CD14-positive monocyte (primary cell): ENCODE measurements around the gene MACROD2. TPM values are rescaled to one million over a fixed set of nuclear protein-coding genes. Genes with fewer than 3 reads are reported as not detected.

ENCODE experiments used
- DNase-seq, 3 donors: peaks; one replicate each; pipeline ENCODE4 v3.0.0-alpha.2; 2011 to 2022
- H2AFZ ChIP-seq: 2 replicates; pipeline ENCODE4 v1.6.0; 2012; ENCODE audit warnings: mild to moderate bottlenecking, low read depth, low read length, inconsistent platforms; ENCODE audit not compliant: insufficient read depth, poor library complexity, severe bottlenecking
- H3K27ac ChIP-seq, 2 donors: 1 replicate in 1 of 2; 2 replicates in 1 of 2; pipeline ENCODE4 v1.5.1; 2012 to 2013; ENCODE audit warnings: low read length in 2 of 2, control low read depth in 1 of 2, inconsistent platforms in 1 of 2, low read depth in 1 of 2, mild to moderate bottlenecking in 1 of 2
- H3K27me3 ChIP-seq, 2 donors: one replicate each; pipeline versions ENCODE4 v1.6.0 to v1.6.1; 2011 to 2013; ENCODE audit warnings: low read length in 2 of 2; ENCODE audit not compliant: control insufficient read depth in 2 of 2, insufficient read depth in 2 of 2
- H3K36me3 ChIP-seq, 2 donors: replicated peaks in 1 of 2; 1 replicate in 1 of 2; 2 replicates in 1 of 2; pipeline versions ENCODE4 v1.5.1 to v1.6.1; 2012 to 2013; ENCODE audit warnings: low read length in 2 of 2, control low read depth in 1 of 2, inconsistent platforms in 1 of 2, mild to moderate bottlenecking in 1 of 2; ENCODE audit not compliant: insufficient read depth in 2 of 2, control insufficient read depth in 1 of 2
- H3K4me1 ChIP-seq, 2 donors: 1 replicate in 1 of 2; 2 replicates in 1 of 2; pipeline versions ENCODE4 v1.5.1 to v1.6.1; 2012 to 2013; ENCODE audit warnings: low read length in 2 of 2, control low read depth in 1 of 2, inconsistent platforms in 1 of 2, mild to moderate bottlenecking in 1 of 2, moderate library complexity in 1 of 2; ENCODE audit not compliant: insufficient read depth in 2 of 2, control insufficient read depth in 1 of 2
- H3K4me2 ChIP-seq: replicated peaks from 2 replicates; pipeline ENCODE3; 2012; ENCODE audit warnings: low read length, moderate library complexity, mild to moderate bottlenecking; ENCODE audit not compliant: poor library complexity, severe bottlenecking; ENCODE audit errors: extremely low read depth
- H3K4me3 ChIP-seq, 3 experiments: fragments of 200-600 bp in 1 of 3; sonication (generic) in 1 of 3; replicated peaks in 1 of 3; 1 replicate in 2 of 3; 2 replicates in 1 of 3; pipeline ENCODE4 v1.5.1; 2011 to 2013; ENCODE audit warnings: low read length in 3 of 3, mild to moderate bottlenecking in 3 of 3, control low read depth in 2 of 3, low read depth in 2 of 3, inconsistent platforms in 1 of 3, moderate library complexity in 1 of 3
- H3K79me2 ChIP-seq: 2 replicates; pipeline ENCODE4 v1.6.0; 2012; ENCODE audit warnings: mild to moderate bottlenecking, control low read depth, inconsistent platforms, low read length, moderate library complexity; ENCODE audit not compliant: insufficient read depth
- H3K9ac ChIP-seq: 2 replicates; pipeline ENCODE4 v1.6.0; 2017; ENCODE audit warnings: low read length, mild to moderate bottlenecking; ENCODE audit not compliant: insufficient read depth, poor library complexity, severe bottlenecking
- H3K9me3 ChIP-seq, 2 donors: replicated peaks in 1 of 2; 1 replicate in 1 of 2; 2 replicates in 1 of 2; pipeline versions ENCODE4 v1.5.1 to v1.6.1; 2012 to 2013; ENCODE audit warnings: low read length in 2 of 2, control low read depth in 1 of 2; ENCODE audit not compliant: control insufficient read depth in 1 of 2, insufficient read depth in 1 of 2
- H4K20me1 ChIP-seq: 2 replicates; pipeline ENCODE4 v1.6.0; 2012; ENCODE audit warnings: mild to moderate bottlenecking, low read length, control low read depth, moderate library complexity; ENCODE audit not compliant: insufficient read depth
- H3K27ac Mint-ChIP-seq, 7 donors: one replicate each; pipeline ENCODE4 v1.8.0; 2020; ENCODE audit warnings: mild to moderate bottlenecking in 7 of 7, mixed read lengths in 7 of 7, moderate library complexity in 6 of 7, inconsistent platforms in 2 of 7
- H3K27me3 Mint-ChIP-seq, 3 donors: one replicate each; pipeline ENCODE4 v1.8.0; 2021 to 2022; ENCODE audit warnings: low read depth in 3 of 3, mild to moderate bottlenecking in 3 of 3, mixed read lengths in 3 of 3, moderate library complexity in 3 of 3, inconsistent platforms in 1 of 3
- H3K36me3 Mint-ChIP-seq, 2 donors: one replicate each; pipeline ENCODE4 v1.8.0; 2020; ENCODE audit warnings: mixed read lengths in 2 of 2, inconsistent platforms in 1 of 2, mild to moderate bottlenecking in 1 of 2
- H3K4me1 Mint-ChIP-seq: one replicate; pipeline ENCODE4 v1.8.0; 2020; ENCODE audit warnings: mild to moderate bottlenecking, mixed read lengths
- H3K4me3 Mint-ChIP-seq, 2 donors: one replicate each; pipeline ENCODE4 v1.8.0; 2020; ENCODE audit warnings: mild to moderate bottlenecking in 2 of 2, mixed read lengths in 2 of 2, moderate library complexity in 1 of 2
- H3K9me3 Mint-ChIP-seq, 7 donors: one replicate each; pipeline ENCODE4 v1.8.0; 2020 to 2022; ENCODE audit warnings: mixed read lengths in 7 of 7, mild to moderate bottlenecking in 6 of 7, moderate library complexity in 6 of 7, inconsistent platforms in 2 of 7
- CTCF ChIP-seq: fragments of 200-600 bp; IDR thresholded peaks from one replicate; pipeline ENCODE4 v1.8.0; 2022; ENCODE audit warnings: antibody characterized with exemption, mild to moderate bottlenecking
- WGBS: methylation state at CpG from one replicate; pipeline ENCODE4 v1.1.5; 2013; ENCODE audit warnings: missing lambda C conversion rate; ENCODE audit not compliant: insufficient coverage; 5-methylcytosine and 5-hydroxymethylcytosine counted together
- intact Hi-C, 2 donors: fragments of 100-400 bp; cut with micrococcal nuclease; formaldehyde crosslinking; loops; one replicate each; pipeline versions ENCODE4 v1.15.0 to v1.15.1; 2023
- polyA plus RNA-seq, 3 donors: library from polyadenylated mRNA; depleted of rRNA in 1 of 3; unstranded in 2 of 3; stranded (reverse) in 1 of 3; fragments of 300-500 nt in 2 of 3; fragments of >200 nt in 1 of 3; fragmentation: Illumina TruSeq in 2 of 3; gene quantifications; 1 replicate in 2 of 3; 2 replicates in 1 of 3; pipeline ENCODE4 v1.2.3, GENCODE V29; 2012 to 2021

MACROD2 gene
- polyA plus RNA-seq, 3 donors, result 0.23 TPM; not detected in 2

DNA sequence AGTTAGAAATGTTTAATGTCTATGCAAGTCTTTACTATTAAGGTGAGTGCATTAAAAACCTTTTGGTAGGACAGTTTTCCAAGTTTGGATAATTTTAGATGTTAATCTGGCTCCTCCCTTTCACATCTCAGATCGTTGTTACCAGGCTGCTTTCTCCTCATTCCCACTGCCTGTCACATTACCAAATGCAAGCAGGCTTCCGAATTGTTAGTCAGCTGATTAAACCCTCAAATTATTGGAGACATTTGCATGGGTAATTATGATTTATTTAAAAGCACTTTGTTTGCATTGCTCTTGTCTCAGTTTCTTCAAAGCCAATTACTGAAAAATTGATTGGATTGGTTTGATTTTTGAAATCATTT, 1761.4 kb downstream of the MACROD2 start:
- no peaks in the 10 kb centered on the region for H3K4me1 Mint-ChIP-seq
- H3K9me3 ChIP-seq, result no peaks in the 10 kb centered on the region
- no peak overlapping the region for H3K4me3 ChIP-seq
- WGBS, result no CpG with 5 or more reads among the region's 2 CpGs
- TF ChIP-seq CTCF, result no peak
- no peaks in the 10 kb centered on the region for H3K4me1 ChIP-seq
- peaks cover 0 to 11% (median 4%) of the 10 kb centered on the region in 7 donors for H3K9me3 Mint-ChIP-seq
- no peak overlapping the region for H3K27ac ChIP-seq
- no peak overlapping the region for H2AFZ ChIP-seq
- no peaks in the 10 kb centered on the region for H3K27me3 Mint-ChIP-seq
- H4K20me1 ChIP-seq, result no peaks in the 10 kb centered on the region
- H3K79me2 ChIP-seq, result no peaks in the 10 kb centered on the region
- no peak overlapping the region for H3K4me3 Mint-ChIP-seq
- H3K4me2 ChIP-seq, result no peak overlapping the region
- no peak overlapping the region for H3K9ac ChIP-seq
- no peaks in the 10 kb centered on the region for H3K27me3 ChIP-seq
- no peak for DNase-seq
- intact Hi-C loops, result no loop called here
- no peak overlapping the region for H3K27ac Mint-ChIP-seq
- H3K36me3 ChIP-seq, result no peaks in the 10 kb centered on the region
- H3K36me3 Mint-ChIP-seq, result no peaks in the 10 kb centered on the region

DNA sequence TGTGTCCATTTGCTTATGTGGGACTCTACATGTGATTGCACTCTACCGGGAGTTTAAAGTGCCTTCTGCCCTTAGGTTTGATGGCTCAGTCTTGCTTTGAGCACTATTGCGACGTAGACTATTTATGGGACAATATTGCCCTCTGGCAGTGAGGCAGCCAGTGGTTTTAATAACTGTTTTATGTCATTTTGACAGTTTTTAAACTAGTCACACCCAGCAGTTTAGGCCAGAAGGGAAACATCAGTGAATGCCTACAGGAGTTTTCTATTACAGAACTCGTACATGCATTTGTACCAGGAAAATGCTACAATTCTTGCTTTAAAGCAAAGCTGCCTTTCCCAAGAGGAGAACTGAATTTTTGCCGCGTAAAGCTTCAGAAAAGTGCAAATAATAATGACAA, 1764.3 kb downstream of the MACROD2 start:
- Histone ChIP-seq H4K20me1 (no peaks in the 10 kb centered on the region), H3K36me3 (no peaks in the 10 kb centered on the region), H3K9ac (no peak overlapping the region), H2AFZ (no peak overlapping the region), H3K4me2 (no peak overlapping the region), H3K9me3 (no peaks in the 10 kb centered on the region), H3K79me2 (no peaks in the 10 kb centered on the region), H3K4me1 (no peaks in the 10 kb centered on the region), H3K4me3 (no peak overlapping the region), H3K27ac (no peak overlapping the region), H3K27me3 (no peaks in the 10 kb centered on the region)
- DNase-seq, result no peak
- Mint-ChIP-seq H3K4me1 (no peaks in the 10 kb centered on the region), H3K27ac (no peak overlapping the region), H3K9me3 (peaks cover 0 to 11% (median 2%) of the 10 kb centered on the region in 7 donors), H3K36me3 (no peaks in the 10 kb centered on the region), H3K27me3 (no peaks in the 10 kb centered on the region), H3K4me3 (no peak overlapping the region)
- WGBS, result 100% methylated on average over 4 of the region's 6 CpGs
- no peak for TF ChIP-seq CTCF
- intact Hi-C loops, result no loop called here
